ENCODE data around the gene MS4A3. TPM values are rescaled to one million over a fixed set of nuclear protein-coding genes. Genes with fewer than 3 reads are reported as not detected.
"Not testable (repeated sequence)": the region's sequence is repeated elsewhere in the genome, so short reads cannot be mapped to it uniquely, and the experiment has no call there.

Gene MS4A3
- total RNA-seq, 3 donors from 2014 or later: not detected

DNA sequence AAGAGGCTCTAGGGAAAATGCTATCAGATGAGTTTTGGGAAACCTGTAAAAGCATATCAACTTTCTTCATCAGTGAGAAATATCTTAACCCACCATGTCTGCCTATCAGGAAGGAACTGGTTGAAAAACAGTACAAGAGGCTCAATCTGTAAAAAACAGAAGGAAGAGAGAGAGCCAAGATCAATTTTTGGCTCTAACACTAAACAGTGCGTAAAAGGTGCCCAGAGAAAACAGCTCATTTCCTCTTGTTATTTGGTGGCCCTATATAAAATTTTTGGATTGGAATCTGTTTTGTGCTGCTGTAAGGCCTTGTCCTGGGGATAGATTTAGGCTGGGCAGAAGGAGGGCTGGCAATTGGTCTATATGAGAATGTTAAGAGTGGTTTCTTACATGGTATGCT lies 44.1 kb downstream of the MS4A3 start:
- Histone ChIP-seq H3K36me3 (ENCODE audit: low read depth) (no peaks in the 10 kb centered on the region), H3K9me3 (no peaks in the 10 kb centered on the region), H3K4me3 (no peak overlapping the region), H3K4me1 (ENCODE audit: low read depth) (no peaks in the 10 kb centered on the region)
- TF ChIP-seq, protein P1, sequence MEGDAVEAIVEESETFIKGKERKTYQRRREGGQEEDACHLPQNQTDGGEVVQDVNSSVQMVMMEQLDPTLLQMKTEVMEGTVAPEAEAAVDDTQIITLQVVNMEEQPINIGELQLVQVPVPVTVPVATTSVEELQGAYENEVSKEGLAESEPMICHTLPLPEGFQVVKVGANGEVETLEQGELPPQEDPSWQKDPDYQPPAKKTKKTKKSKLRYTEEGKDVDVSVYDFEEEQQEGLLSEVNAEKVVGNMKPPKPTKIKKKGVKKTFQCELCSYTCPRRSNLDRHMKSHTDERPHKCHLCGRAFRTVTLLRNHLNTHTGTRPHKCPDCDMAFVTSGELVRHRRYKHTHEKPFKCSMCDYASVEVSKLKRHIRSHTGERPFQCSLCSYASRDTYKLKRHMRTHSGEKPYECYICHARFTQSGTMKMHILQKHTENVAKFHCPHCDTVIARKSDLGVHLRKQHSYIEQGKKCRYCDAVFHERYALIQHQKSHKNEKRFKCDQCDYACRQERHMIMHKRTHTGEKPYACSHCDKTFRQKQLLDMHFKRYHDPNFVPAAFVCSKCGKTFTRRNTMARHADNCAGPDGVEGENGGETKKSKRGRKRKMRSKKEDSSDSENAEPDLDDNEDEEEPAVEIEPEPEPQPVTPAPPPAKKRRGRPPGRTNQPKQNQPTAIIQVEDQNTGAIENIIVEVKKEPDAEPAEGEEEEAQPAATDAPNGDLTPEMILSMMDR (IDR thresholded peaks at IDR 0.05): no peak
- DNase-seq (no peak), ATAC-seq (no peak)
- intact Hi-C loops (cut with DNase I, micrococcal nuclease): no loop called here

DNA sequence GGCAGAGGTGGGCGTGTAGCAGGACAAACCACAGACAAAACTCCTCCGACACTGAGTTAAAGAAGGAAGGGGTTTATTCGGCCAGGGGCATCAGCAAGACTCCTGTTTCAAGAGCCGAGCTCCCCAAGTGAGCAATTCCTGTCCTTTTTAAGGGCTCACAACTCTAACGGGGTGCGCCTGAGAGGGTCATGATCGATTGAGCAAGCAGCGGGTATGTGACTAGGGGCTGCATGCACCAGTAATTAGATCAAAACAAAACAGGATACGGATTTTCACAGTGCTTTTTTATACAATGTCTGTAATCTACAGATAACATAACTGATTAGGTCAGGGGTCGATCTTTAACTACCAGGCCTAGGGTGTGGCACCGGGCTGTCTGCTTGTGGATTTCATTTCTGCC lies 44.9 kb downstream of the MS4A3 start:
- DNase-seq: peak in 1 of 3 donors; percentile 12
- H3K9me3 ChIP-seq; intact Hi-C loops (cut with DNase I, micrococcal nuclease); H3K36me3 ChIP-seq (ENCODE audit: low read depth); H3K4me3 ChIP-seq; ATAC-seq; H3K4me1 ChIP-seq (ENCODE audit: low read depth): not testable (repeated sequence)

DNA sequence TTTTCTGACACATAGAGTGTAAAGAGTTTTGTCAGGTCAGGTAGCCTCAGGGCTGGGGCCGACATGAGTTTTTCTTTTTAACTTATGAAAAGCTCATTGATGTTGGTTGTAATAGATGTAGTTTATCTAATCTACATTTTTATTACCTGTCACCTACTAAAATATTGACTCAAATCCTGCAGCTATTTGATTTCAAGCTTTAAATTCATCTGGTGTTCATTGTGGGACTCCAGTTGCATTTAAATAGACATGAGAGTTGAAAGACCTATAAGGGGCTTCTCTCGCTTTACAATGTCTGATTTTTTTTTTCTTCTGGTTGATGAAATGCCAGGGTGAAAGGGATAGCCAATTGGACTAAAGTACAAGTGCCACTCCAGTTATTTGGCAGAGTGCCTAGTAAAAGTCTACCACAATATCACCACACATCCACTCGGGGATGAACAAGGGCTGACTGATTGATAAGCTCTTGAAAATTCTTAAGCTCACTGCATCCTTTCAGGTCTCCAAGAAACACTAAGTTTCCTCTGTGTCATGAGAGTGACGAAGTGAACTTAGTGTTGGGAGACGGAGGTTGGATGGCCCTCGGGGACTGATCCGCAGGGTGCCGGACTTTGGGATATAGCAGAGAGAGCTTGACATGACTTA lies 48.1 kb downstream of the MS4A3 start:
- H3K4me3 ChIP-seq; intact Hi-C loops (cut with DNase I, micrococcal nuclease); ATAC-seq; H3K9me3 ChIP-seq; H3K4me1 ChIP-seq (ENCODE audit: low read depth); H3K36me3 ChIP-seq (ENCODE audit: low read depth); DNase-seq: not testable (repeated sequence)

DNA sequence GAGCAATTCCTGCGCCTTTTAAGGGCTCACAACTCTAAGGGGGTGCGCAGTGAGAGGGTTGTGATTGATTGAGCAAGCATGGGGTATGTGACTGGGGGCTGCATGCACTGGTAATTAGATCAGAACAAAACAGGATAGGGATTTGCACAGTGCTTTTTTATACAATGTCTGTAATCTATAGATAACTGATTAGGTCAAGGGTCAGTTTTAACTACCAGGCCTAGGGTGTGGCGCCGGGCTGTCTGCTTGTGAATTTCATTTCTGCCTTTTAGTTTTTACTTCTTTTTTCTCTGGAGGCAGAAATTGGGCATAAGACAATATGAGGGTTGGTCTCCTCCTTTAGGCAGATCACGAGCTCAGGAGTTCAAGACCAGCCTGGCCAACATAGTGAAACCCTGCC lies 52.2 kb downstream of the MS4A3 start:
- H3K36me3 ChIP-seq (ENCODE audit: low read depth); H3K9me3 ChIP-seq; intact Hi-C loops (cut with DNase I, micrococcal nuclease); H3K4me3 ChIP-seq; H3K4me1 ChIP-seq (ENCODE audit: low read depth): not testable (repeated sequence)
- ATAC-seq (peak; percentile 65), DNase-seq (peak in 2 of 3 donors; percentile 50 to 65)

DNA sequence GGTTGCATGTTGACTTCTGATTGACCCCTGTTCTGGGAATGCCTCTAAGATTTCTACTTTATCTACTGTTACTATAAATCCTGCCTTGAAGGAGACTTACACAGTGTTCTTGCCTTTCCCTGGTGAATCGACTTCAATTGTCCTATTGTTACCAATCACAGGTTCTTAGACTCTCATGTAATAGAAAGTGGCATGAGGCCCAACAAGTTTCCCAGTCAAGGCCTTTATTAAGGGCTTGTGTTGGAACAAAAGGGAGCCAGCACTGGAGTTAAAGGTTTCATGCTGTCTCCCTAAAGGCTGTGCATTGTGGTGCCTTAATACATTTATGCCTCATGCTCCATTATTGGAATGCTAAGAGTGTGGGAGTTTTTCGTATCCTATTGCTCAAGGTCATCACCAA lies 55.3 kb downstream of the MS4A3 start:
- H3K9me3 ChIP-seq: no peaks in the 10 kb centered on the region
- no peaks in the 10 kb centered on the region for H3K36me3 ChIP-seq (ENCODE audit: low read depth)
- H3K4me1 ChIP-seq (ENCODE audit: low read depth): no peaks in the 10 kb centered on the region
- DNase-seq: no peak
- intact Hi-C loops (cut with DNase I, micrococcal nuclease): no loop called here
- no peak overlapping the region for H3K4me3 ChIP-seq
- no peak for ATAC-seq
- TF ChIP-seq, protein P1 (IDR thresholded peaks at IDR 0.05): no peak

- no peaks in the 10 kb centered on the region for H3K9me3 ChIP-seq
- no peak for DNase-seq
- no peak for ATAC-seq
Observed at GRCh38 chr11:60116996-60117790, 60.7 kb downstream of the MS4A3 start.

GRCh38 chr11:60118338-60118737 lies 61.9 kb downstream of the MS4A3 start:
- intact Hi-C loops (cut with DNase I, micrococcal nuclease): no loop called here
- no peak overlapping the region for H3K4me3 ChIP-seq
- H3K36me3 ChIP-seq (ENCODE audit: low read depth): no peaks in the 10 kb centered on the region
- DNase-seq: no peak
- H3K9me3 ChIP-seq: no peaks in the 10 kb centered on the region
- no peaks in the 10 kb centered on the region for H3K4me1 ChIP-seq (ENCODE audit: low read depth)
- TF ChIP-seq, protein P1 (IDR thresholded peaks at IDR 0.05): no peak
- ATAC-seq: no peak

More at GRCh38 chr11:60116996-60117790, 60.7 kb downstream of the MS4A3 start:
- Histone ChIP-seq H3K4me3 (no peak overlapping the region), H3K36me3 (ENCODE audit: low read depth) (no peaks in the 10 kb centered on the region), H3K4me1 (ENCODE audit: low read depth) (no peaks in the 10 kb centered on the region)
- intact Hi-C loops (cut with DNase I, micrococcal nuclease): no loop called here
- TF ChIP-seq, protein P1 (IDR thresholded peaks at IDR 0.05): no peak

Measured in mucosa of descending colon (tissue), 3 donors.